HG03064 (cell line): ENCODE measurements around the gene EFCAB6.

Experiments
- ATAC-seq: cut with Tn5 transposase; IDR thresholded peaks from one replicate; pipeline ENCODE4 v1.9.1; 2021; ENCODE audit warnings: low read depth; ENCODE audit not compliant: unreplicated experiment

EFCAB6 gene

GRCh38 chr22:43511276-43511910 lies 300.7 kb downstream of the EFCAB6 start:
- no peak for ATAC-seq

- ATAC-seq: no peak
These were observed 301.6 kb downstream of the EFCAB6 start for GRCh38 chr22:43510281-43511070.

- ATAC-seq: no peak
These were observed 302.8 kb downstream of the EFCAB6 start for GRCh38 chr22:43509337-43509736.

GRCh38 chr22:43508489-43508888 lies 303.6 kb downstream of the EFCAB6 start:
- ATAC-seq: no peak

GRCh38 chr22:43507235-43507634 lies 304.9 kb downstream of the EFCAB6 start:
- no peak for ATAC-seq

GRCh38 chr22:43506487-43506886 lies 305.6 kb downstream of the EFCAB6 start:
- no peak for ATAC-seq

- no peak for ATAC-seq
These were observed 306.2 kb downstream of the EFCAB6 start for GRCh38 chr22:43505896-43506295.

GRCh38 chr22:43505423-43505822 lies 306.7 kb downstream of the EFCAB6 start:
- ATAC-seq: no peak

- no peak for ATAC-seq
These were observed 307.3 kb downstream of the EFCAB6 start for GRCh38 chr22:43504666-43505261.

- ATAC-seq: no peak
These were observed 308.0 kb downstream of the EFCAB6 start for GRCh38 chr22:43504068-43504467.

- no peak for ATAC-seq
These were observed 309.7 kb downstream of the EFCAB6 start for GRCh38 chr22:43502306-43502874.

GRCh38 chr22:43501878-43502277 lies 310.2 kb downstream of the EFCAB6 start:
- ATAC-seq: no peak

- ATAC-seq: no peak
These were observed 311.0 kb downstream of the EFCAB6 start for GRCh38 chr22:43500792-43501785.

- ATAC-seq: no peak
These were observed 313.2 kb downstream of the EFCAB6 start for GRCh38 chr22:43498856-43499253.

GRCh38 chr22:43497956-43498855 lies 313.9 kb downstream of the EFCAB6 start:
- no peak for ATAC-seq

- no peak for ATAC-seq
These were observed 318.8 kb downstream of the EFCAB6 start for GRCh38 chr22:43493297-43493696.

- ATAC-seq: no peak
These were observed 320.4 kb downstream of the EFCAB6 start for GRCh38 chr22:43491737-43492136.

GRCh38 chr22:43491177-43491576 lies 320.9 kb downstream of the EFCAB6 start:
- ATAC-seq: no peak

- no peak for ATAC-seq
These were observed 321.8 kb downstream of the EFCAB6 start for GRCh38 chr22:43490311-43490710.
